GM12891 (cell line): Measurements from ENCODE around the gene VAV2.

Source experiments
- DNase-seq: peaks from one replicate; pipeline ENCODE4 v3.0.0; 2011; ENCODE audit warnings: low spot score; ENCODE audit not compliant: insufficient read length
- FAIRE-seq: peaks from 2 replicates; lab custom pipeline; 2011; peaks lifted over from hg19 to GRCh38; lab: Jason Lieb, UNC
- PAX5 ChIP-seq: IDR thresholded peaks from 2 replicates; pipeline ENCODE4 v1.6.1; 2011; ENCODE audit warnings: low read length, moderate library complexity, mild to moderate bottlenecking; ENCODE audit not compliant: insufficient read depth, severe bottlenecking
- POLR2A ChIP-seq: IDR thresholded peaks from 2 replicates; pipeline ENCODE4 v1.6.1; 2011; ENCODE audit warnings: low read depth, low read length, control low read depth
- POLR2AphosphoS5 ChIP-seq: IDR thresholded peaks from 2 replicates; pipeline ENCODE4 v1.6.1; 2011; ENCODE audit warnings: low read depth, low read length, control low read depth
- POU2F2 ChIP-seq: IDR thresholded peaks from 2 replicates; pipeline ENCODE4 v1.6.1; 2011; ENCODE audit warnings: low read depth, mild to moderate bottlenecking, control low read depth, low read length, moderate library complexity
- SPI1 ChIP-seq: IDR thresholded peaks from 2 replicates; pipeline ENCODE4 v1.6.1; 2011; ENCODE audit warnings: low read depth, low read length, control low read depth
- TAF1 ChIP-seq: IDR thresholded peaks from 2 replicates; pipeline ENCODE4 v1.6.1; 2011; ENCODE audit warnings: low read depth, low read length, control low read depth

The VAV2 gene

GRCh38 chr9:133891741-133892140 is 100.4 kb downstream of the VAV2 start:
- DNase-seq, result no peak
- TF ChIP-seq POU2F2 (no peak), SPI1 (no peak), TAF1 (no peak), POLR2A (no peak), POLR2AphosphoS5 (no peak), PAX5 (no peak)
- no peak for FAIRE-seq

- FAIRE-seq (no peak), DNase-seq (no peak)
- no peak for TF ChIP-seq SPI1
- TF ChIP-seq TAF1, result no peak
- no peak for TF ChIP-seq POLR2A
- TF ChIP-seq POLR2AphosphoS5, result no peak
- no peak for TF ChIP-seq PAX5
- no peak for TF ChIP-seq POU2F2
Observed at GRCh38 chr9:133890583-133890982, 101.5 kb downstream of the VAV2 start.

GRCh38 chr9:133889584-133890301 is 102.4 kb downstream of the VAV2 start:
- TF ChIP-seq POU2F2 (no peak), SPI1 (no peak), POLR2A (no peak), PAX5 (no peak), TAF1 (no peak), POLR2AphosphoS5 (no peak)
- FAIRE-seq (no peak), DNase-seq (no peak)

GRCh38 chr9:133888809-133889491 is 103.2 kb downstream of the VAV2 start:
- TF ChIP-seq TAF1 (no peak), PAX5 (no peak), POLR2AphosphoS5 (no peak)
- no peak for FAIRE-seq

GRCh38 chr9:133888048-133888808 is 103.9 kb downstream of the VAV2 start:
- no peak for TF ChIP-seq POLR2A
- TF ChIP-seq POLR2AphosphoS5, result no peak
- TF ChIP-seq POU2F2, result no peak
- TF ChIP-seq TAF1, result no peak
- no peak for TF ChIP-seq PAX5
- no peak for TF ChIP-seq SPI1
- FAIRE-seq (no peak), DNase-seq (no peak)

More at GRCh38 chr9:133888809-133889491, 103.2 kb downstream of the VAV2 start:
- no peak for DNase-seq

GRCh38 chr9:133887540-133888047 is 104.5 kb downstream of the VAV2 start:
- TF ChIP-seq POLR2A (no peak), SPI1 (no peak), TAF1 (no peak), PAX5 (no peak), POU2F2 (no peak), POLR2AphosphoS5 (no peak)
- FAIRE-seq (no peak), DNase-seq (no peak)

- no peak for TF ChIP-seq POU2F2
- no peak for DNase-seq
- no peak for FAIRE-seq
Observed at GRCh38 chr9:133886563-133887501, 105.3 kb downstream of the VAV2 start.

GRCh38 chr9:133884907-133885744 is 107.0 kb downstream of the VAV2 start:
- TF ChIP-seq PAX5 (no peak), TAF1 (no peak), POLR2AphosphoS5 (no peak), POU2F2 (no peak), POLR2A (no peak)
- no peak for DNase-seq
- FAIRE-seq, result no peak
